ENCODE results near the gene TCF4. TPM values are rescaled to one million over a fixed set of nuclear protein-coding genes. Genes with fewer than 3 reads are reported as not detected.

TCF4 gene
- total RNA-seq, 1 donor from 2014 or later = 344 TPM

DNA sequence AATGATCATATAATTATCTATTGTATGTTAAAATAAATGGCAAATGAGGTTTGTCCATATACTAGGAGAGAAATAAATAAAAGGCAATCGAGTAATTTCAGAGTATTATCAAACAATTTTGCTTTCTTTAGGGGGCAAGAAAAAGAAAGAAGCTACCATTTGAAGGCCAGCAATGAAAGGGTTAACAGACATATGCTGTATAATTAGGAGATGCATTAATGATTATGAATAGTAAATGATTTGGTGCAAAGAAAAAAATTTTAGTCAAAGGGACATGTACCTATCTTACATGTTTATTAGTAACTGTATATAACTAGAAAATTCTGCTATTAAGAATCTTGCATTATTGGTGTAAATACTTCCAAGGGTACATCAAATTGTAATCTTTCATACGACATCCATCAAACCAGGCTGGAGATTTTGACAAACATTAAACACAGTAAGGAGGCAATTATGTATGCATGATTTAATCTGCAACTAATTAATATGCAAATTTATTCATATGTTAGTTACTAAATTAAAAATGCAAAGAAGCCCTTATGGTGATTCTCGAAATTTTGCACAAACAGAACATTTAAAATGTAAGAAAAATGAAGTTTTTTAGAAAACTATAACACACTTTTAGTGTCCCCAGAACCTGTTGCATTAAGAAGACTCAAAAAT lies 251.4 kb downstream of the TCF4 start:
- DNase-seq (ENCODE audit: extremely low read depth, low read depth, low spot score) = no peak

- DNase-seq (ENCODE audit: extremely low read depth, low read depth, low spot score) = no peak
These were observed 253.1 kb downstream of the TCF4 start for GRCh38 chr18:55334875-55335274.

GRCh38 chr18:55331301-55331700 lies 256.7 kb downstream of the TCF4 start:
- no peak for DNase-seq (ENCODE audit: extremely low read depth, low read depth, low spot score)

- peak; percentile 88 for DNase-seq (ENCODE audit: extremely low read depth, low read depth, low spot score)
These were observed 259.7 kb downstream of the TCF4 start for GRCh38 chr18:55328301-55328700.

GRCh38 chr18:55327454-55327853 lies 260.5 kb downstream of the TCF4 start:
- no peak for DNase-seq (ENCODE audit: extremely low read depth, low read depth, low spot score)

DNA sequence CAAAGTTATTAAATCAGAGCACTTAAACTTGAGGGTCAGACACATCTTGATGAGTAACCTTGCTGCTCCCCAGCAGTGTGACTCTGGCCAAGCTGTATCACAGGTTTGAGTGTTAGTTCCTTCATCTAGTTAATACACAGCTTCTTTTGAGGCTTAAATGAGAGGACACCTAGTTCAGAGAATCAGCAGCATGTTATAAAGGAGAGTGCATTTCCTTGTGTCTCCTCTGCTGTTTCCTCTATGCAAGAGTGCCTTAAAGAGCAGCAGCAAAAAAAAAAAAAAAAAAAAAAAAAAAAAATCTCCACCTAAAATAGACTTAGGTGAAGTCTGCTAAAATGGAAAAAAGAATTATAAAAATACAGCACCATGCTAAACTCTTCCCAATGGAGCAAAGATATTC lies 261.9 kb downstream of the TCF4 start:
- no peak for DNase-seq (ENCODE audit: extremely low read depth, low read depth, low spot score)

GRCh38 chr18:55324166-55324565 lies 263.8 kb downstream of the TCF4 start:
- DNase-seq (ENCODE audit: extremely low read depth, low read depth, low spot score) = no peak

DNA sequence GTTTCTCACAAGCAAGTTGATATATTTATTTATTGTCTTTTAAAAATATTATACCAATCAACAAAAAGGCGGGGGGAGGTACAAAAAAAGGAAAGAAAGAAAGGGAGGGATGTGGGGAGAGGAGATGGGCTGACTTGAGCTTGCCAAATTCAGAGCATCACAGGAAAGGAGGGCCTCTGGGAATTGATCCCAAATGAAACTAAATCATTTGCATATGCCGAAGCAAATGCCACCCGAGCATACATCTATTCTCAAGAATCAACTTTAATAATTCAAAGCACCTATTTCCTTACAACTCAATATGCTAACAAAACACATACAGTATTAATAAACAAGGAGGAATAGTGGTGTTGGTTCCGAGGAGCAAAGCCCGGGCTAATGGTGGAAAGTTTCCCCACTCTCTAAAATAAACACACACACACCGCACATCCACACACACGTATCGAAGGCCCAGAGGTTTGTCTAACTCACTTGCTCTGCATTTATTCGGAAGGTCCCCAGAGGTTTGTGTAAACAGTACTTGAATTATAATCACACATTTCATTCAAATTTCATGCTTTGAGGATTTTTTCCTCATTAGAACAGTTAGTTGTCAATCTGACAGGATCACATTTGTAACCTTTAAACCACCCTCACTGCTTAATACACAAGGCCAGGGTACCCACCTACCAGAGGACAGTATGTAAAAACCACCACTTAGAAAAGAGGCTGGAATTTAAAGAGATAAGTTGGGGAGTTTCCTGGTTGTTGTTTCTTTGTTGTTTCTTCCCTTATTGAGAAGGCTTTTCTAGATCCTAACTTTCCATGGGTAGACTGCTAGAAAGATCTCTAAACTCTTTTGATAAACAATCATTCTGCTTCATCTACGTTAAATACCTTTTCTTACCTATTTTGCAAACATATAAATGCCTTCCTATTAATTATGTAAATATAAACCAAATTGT lies 264.7 kb downstream of the TCF4 start:
- no peak for DNase-seq (ENCODE audit: extremely low read depth, low read depth, low spot score)

DNA sequence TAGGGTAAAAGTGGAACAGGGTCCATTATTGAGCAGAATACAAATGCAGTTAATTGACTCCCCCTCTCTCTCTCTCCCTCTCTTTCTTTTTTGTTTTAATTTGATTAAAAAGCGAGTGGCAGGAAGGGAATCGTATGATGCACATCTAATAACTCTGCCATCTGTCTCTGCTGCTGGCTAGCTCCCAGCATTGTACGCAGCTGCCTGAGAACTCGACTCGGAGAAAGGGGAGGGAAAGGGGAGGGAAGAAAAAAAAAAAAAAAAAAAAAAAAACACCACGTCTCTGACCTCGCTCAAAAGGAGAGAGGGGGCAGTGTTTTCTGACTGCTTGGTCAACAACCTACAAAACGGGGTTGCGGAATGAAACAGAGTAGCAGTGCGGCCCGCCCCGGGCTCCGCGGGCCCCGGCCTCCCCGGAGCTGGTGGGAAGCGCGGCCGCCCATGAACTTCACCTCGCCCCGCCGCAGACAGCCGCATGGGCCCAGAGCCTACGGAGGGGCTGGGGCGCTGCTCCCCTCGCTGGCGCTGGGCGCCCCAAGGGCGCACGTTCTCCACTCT lies 265.7 kb downstream of the TCF4 start:
- DNase-seq (ENCODE audit: extremely low read depth, low read depth, low spot score) = peak; percentile 89

- no peak for DNase-seq (ENCODE audit: extremely low read depth, low read depth, low spot score)
These were observed 266.5 kb downstream of the TCF4 start for GRCh38 chr18:55321265-55322177.

- DNase-seq (ENCODE audit: extremely low read depth, low read depth, low spot score) = no peak
These were observed 267.3 kb downstream of the TCF4 start for GRCh38 chr18:55320424-55321264.

GRCh38 chr18:55319459-55320193 lies 268.4 kb downstream of the TCF4 start:
- no peak for DNase-seq (ENCODE audit: extremely low read depth, low read depth, low spot score)

- no peak for DNase-seq (ENCODE audit: extremely low read depth, low read depth, low spot score)
These were observed 269.0 kb downstream of the TCF4 start for GRCh38 chr18:55318951-55319441.

GRCh38 chr18:55317864-55318263 lies 270.1 kb downstream of the TCF4 start:
- no peak for DNase-seq (ENCODE audit: extremely low read depth, low read depth, low spot score)

DNA sequence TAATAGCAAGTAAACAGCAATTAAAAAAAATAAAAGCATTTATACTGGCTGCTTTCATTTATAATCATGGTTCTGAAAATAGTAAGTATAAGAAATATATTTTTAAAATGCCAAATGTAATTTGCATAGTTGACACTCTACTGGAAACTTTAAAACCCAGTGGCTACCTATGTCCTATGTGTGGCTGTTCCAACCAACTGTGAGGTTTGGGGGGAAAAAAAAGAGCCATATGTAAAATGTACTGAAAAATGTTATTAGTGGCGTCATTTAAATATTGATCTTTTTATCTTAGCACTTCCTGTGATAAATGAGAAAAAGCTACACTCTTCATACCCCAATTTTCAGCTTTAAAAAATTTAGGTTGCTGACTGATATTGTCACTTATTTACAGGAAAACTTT lies 270.7 kb downstream of the TCF4 start:
- DNase-seq (ENCODE audit: extremely low read depth, low read depth, low spot score) = no peak

- DNase-seq (ENCODE audit: extremely low read depth, low read depth, low spot score) = no peak
These were observed 271.4 kb downstream of the TCF4 start for GRCh38 chr18:55316486-55317184.

DNA sequence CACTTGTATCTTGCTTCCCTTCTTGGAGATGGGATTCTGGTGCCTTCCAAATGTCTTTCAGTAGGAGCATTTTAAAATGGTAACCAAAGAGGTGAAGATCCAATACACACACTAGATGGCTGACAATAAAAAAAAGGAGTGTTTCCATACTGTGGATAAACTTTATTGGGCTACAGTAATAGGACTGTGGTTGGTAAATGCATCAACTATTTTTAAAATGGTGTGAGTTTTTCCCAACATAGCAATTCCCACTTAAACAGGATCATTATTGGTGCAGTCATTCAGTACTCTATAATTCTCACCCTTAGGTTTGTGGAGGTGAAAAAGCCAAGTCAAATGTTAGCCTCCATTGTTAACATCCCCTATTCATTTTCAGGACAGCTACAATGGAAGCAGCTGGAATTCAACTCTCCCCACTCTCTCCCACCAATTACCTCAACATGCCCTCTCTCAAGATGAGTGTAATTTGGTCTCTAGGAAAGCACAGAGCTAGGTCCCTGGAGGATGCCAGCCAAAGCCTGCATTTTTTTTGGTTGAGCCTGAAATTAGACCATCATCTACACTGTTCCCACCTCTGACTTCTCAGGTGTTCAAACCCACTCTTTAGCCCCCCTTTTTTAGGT lies 273.3 kb downstream of the TCF4 start:
- no peak for DNase-seq (ENCODE audit: extremely low read depth, low read depth, low spot score)

GRCh38 chr18:55314031-55314430 lies 274.0 kb downstream of the TCF4 start:
- DNase-seq (ENCODE audit: extremely low read depth, low read depth, low spot score) = no peak

Measured in glomerular endothelial cell (primary cell).